Measurements from ENCODE around the gene THOC6.
A peak's percentile ranks its signal among the peaks of the same experiment; 100 is the strongest.

THOC6 gene

DNA sequence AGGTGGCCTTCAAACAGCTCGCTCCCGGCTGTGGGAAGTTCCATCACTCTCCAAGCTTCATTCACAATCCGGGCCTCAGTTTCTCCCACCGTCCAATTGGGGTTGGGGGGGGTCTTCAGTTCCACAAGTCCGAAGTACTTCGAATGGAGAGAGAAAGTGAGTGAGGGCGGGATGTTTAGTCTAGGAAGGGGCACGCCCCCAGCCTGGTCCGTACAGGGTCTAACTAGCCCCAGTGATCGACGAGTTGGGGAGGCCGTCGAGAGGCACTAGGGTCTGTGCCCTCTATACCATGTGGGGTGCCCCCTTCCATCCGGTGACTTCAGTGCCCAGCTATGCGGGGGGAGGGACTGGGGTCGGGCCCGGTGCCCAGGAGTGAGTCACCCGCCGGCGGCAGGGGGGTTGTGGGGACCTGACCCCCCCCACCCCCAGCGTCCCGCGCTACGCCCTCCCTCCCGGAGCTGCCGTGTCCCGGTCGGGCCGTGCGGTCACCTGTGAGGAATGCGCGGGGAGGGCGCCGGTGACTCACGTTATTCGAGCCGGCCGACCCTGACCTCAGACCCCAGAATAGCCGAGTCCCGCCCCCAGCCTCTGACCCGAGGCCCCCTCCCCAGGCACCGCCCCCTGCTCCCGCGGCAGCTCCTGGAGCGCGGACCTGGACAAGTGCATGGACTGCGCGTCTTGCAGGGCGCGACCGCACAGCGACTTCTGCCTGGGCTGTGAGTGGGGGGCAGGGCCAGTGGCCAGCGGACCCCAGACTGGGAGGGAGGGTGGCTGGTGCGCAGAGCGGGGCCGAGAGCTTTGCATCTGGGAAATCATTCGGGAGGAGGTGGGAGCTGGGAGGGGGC is 3.0 kb upstream of the THOC6 start (continued):
- TF ChIP-seq ZNF248 (tag by site-specific recombination; IDR thresholded peaks at IDR 0.05) = no peak
- TF ChIP-seq ZNF175 (tag by site-specific recombination; IDR thresholded peaks at IDR 0.05) = no peak
- peak; percentile 81; the same call in 1 of the 2 replicates for TF ChIP-seq ZNF391 (tag by site-specific recombination; IDR thresholded peaks at IDR 0.05; ENCODE audit: borderline replicate concordance, low read depth)
- no peak for TF ChIP-seq ZNF580 (tag by site-specific recombination; IDR thresholded peaks at IDR 0.05)
- no peak for TF ChIP-seq ZNF19 (tag by site-specific recombination; IDR thresholded peaks at IDR 0.05; ENCODE audit: low read depth)
- TF ChIP-seq ZNF274 (IDR thresholded peaks at IDR 0.05; ENCODE audit: low read length) = no peak
- no peak for TF ChIP-seq ZNF274 (tag by site-specific recombination; IDR thresholded peaks at IDR 0.05; ENCODE audit: borderline replicate concordance)
- TF ChIP-seq ZNF785 (tag by site-specific recombination; IDR thresholded peaks at IDR 0.05) = no peak
- TF ChIP-seq GLI2 (tag by site-specific recombination; IDR thresholded peaks at IDR 0.05; ENCODE audit: borderline replicate concordance, low read depth) = no peak; the same call in 1 of the 2 replicates
- no peak for TF ChIP-seq ZNF354C (tag by site-specific recombination; IDR thresholded peaks at IDR 0.05; ENCODE audit: borderline replicate concordance, low read depth)
- no peak for TF ChIP-seq ZNF202 (tag by site-specific recombination; IDR thresholded peaks at IDR 0.05; ENCODE audit: borderline replicate concordance)
- TF ChIP-seq ZNF501 (tag by site-specific recombination; IDR thresholded peaks at IDR 0.05) = no peak
- TF ChIP-seq ZEB2 (tag by site-specific recombination; IDR thresholded peaks at IDR 0.05) = peak; percentile 98
- TF ChIP-seq ZNF670 (tag by site-specific recombination; IDR thresholded peaks at IDR 0.05; ENCODE audit: low read depth) = no peak
- TF ChIP-seq ZNF132 (tag by site-specific recombination; IDR thresholded peaks at IDR 0.05; ENCODE audit: borderline replicate concordance) = no peak
- no peak for TF ChIP-seq ZNF18 (tag by site-specific recombination; IDR thresholded peaks at IDR 0.05)
- no peak for TF ChIP-seq GFI1B (tag by site-specific recombination; IDR thresholded peaks at IDR 0.05)
- no peak for TF ChIP-seq ZNF211 (tag by site-specific recombination; IDR thresholded peaks at IDR 0.05; ENCODE audit: low read depth)
- TF ChIP-seq ZNF704 (tag by site-specific recombination; IDR thresholded peaks at IDR 0.05) = no peak
- TF ChIP-seq ZNF121 (tag by site-specific recombination; IDR thresholded peaks at IDR 0.05) = no peak
- no peak for TF ChIP-seq ZNF747 (tag by site-specific recombination; IDR thresholded peaks at IDR 0.05)
- no peak for TF ChIP-seq ZNF707 (tag by site-specific recombination; IDR thresholded peaks at IDR 0.05)
- no peak for TF ChIP-seq ZNF792 (tag by site-specific recombination; IDR thresholded peaks at IDR 0.05)
- TF ChIP-seq, protein P1, sequence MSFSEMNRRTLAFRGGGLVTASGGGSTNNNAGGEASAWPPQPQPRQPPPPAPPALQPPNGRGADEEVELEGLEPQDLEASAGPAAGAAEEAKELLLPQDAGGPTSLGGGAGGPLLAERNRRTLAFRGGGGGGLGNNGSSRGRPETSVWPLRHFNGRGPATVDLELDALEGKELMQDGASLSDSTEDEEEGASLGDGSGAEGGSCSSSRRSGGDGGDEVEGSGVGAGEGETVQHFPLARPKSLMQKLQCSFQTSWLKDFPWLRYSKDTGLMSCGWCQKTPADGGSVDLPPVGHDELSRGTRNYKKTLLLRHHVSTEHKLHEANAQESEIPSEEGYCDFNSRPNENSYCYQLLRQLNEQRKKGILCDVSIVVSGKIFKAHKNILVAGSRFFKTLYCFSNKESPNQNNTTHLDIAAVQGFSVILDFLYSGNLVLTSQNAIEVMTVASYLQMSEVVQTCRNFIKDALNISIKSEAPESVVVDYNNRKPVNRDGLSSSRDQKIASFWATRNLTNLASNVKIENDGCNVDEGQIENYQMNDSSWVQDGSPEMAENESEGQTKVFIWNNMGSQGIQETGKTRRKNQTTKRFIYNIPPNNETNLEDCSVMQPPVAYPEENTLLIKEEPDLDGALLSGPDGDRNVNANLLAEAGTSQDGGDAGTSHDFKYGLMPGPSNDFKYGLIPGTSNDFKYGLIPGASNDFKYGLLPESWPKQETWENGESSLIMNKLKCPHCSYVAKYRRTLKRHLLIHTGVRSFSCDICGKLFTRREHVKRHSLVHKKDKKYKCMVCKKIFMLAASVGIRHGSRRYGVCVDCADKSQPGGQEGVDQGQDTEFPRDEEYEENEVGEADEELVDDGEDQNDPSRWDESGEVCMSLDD (tag by site-specific recombination; IDR thresholded peaks at IDR 0.05) = peak; percentile 97
- TF ChIP-seq SALL2 (tag by site-specific recombination; IDR thresholded peaks at IDR 0.05; ENCODE audit: borderline replicate concordance) = no peak
- no peak for TF ChIP-seq ZNF791 (tag by site-specific recombination; IDR thresholded peaks at IDR 0.05)
- no peak for TF ChIP-seq ZNF311 (tag by site-specific recombination; IDR thresholded peaks at IDR 0.05; ENCODE audit: borderline replicate concordance)
- TF ChIP-seq ZNF558 (tag by site-specific recombination; IDR thresholded peaks at IDR 0.05) = no peak; the same call in 1 of the 2 replicates
- TF ChIP-seq CTCF (tag by site-specific recombination; IDR thresholded peaks at IDR 0.05) = no peak
- no peak for TF ChIP-seq ZNF157 (tag by site-specific recombination; IDR thresholded peaks at IDR 0.05)
- TF ChIP-seq SP3 (tag by site-specific recombination; IDR thresholded peaks at IDR 0.05) = peak; percentile 89
- TF ChIP-seq, protein P2, sequence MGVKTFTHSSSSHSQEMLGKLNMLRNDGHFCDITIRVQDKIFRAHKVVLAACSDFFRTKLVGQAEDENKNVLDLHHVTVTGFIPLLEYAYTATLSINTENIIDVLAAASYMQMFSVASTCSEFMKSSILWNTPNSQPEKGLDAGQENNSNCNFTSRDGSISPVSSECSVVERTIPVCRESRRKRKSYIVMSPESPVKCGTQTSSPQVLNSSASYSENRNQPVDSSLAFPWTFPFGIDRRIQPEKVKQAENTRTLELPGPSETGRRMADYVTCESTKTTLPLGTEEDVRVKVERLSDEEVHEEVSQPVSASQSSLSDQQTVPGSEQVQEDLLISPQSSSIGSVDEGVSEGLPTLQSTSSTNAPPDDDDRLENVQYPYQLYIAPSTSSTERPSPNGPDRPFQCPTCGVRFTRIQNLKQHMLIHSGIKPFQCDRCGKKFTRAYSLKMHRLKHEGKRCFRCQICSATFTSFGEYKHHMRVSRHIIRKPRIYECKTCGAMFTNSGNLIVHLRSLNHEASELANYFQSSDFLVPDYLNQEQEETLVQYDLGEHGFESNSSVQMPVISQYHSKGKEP (tag by site-specific recombination; IDR thresholded peaks at IDR 0.05) = no peak

Data from HEK293 (cell line).